NCI-H2081 treated with DMSO at 0.1 percent for 48 hours (cell line): ENCODE data around the gene OXSR1.
A peak's percentile ranks its signal among the peaks of the same experiment; 100 is the strongest.

Experiments used
- DNase-seq: peaks from one replicate; lab custom pipeline; 2025; lab: John Stamatoyannopoulos, UW

The OXSR1 gene

DNA sequence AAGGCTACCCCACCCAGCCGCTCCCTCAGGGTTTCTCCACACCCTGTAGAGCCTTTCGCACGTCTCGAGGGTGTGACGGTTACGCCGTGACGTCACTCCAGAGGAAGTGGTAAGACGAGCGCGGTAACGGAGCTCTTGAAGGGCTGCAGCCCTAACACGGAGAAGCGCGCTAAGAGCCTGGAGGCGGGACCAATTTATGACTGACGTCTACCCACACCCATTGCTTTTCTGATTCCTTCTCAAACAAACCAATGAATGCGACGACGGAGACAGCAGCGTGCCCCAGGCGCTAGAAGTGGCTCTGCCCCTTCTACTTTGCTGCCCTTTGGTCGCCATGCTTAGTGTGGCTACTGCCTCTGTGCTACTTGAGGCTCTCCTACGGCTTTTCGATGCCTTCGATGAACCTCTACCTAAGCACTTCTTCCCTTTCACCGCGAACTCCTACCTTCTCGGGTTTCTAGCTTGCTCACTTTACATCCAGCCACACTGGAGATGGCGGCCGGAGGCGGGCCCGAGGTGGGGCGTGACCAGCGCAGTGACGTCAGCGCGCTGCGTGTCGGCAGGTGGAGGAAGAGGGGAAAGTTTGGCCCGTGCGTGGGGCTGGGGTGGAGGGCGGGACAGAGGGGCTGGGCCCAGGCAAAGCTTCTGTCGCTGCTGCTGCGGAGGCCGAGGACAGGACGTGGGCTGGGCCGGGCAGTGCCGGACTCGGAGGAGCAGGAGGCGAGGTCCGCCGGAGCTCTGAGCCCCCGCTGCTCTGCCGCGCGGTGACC is at the start of gene OXSR1:
TSS of gene OXSR1 (plus strand) at position 586 of the 770 bp plus-strand sequence. CDS start 340 bp downstream, outside the sequence.
- peak; percentile 96 for DNase-seq

DNA sequence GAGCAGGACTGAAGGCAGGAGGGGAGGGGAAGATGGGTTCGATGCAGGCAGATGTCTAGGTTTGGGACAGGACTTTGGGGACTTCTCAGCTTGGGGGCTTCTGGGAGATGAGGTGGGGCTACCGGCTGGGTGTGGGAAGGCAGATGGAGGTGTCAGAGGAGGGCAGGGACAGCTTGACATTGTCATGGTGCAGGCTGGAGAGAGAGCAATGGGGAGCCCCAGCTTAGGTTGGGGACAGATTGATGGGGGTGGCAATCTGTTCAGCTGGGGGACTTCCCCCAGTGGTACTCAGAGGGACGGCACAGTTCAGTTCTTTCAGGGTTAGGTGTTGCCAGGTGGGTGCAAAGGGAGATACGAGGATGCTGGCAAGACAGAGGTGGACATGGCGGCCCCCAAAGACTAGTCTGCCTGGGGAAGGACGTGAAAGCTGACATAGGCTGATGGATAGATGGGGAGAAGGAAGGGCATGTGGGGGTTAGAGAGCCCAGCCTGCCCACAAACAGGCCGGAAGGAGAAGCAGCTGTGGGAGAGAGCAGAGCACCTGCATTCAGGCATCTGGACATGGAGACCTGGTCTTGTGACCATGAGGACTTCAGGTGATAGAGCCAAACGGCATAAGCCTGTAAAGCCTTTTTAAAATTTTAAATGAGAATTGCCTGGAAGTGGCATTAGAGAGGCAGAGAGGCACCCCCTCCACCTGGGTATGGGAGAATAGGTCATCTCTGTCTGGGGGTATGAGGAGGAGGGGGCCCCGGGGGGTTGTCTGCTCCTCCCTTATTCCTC is 49.5 kb upstream of the OXSR1 start:
- no peak for DNase-seq

DNA sequence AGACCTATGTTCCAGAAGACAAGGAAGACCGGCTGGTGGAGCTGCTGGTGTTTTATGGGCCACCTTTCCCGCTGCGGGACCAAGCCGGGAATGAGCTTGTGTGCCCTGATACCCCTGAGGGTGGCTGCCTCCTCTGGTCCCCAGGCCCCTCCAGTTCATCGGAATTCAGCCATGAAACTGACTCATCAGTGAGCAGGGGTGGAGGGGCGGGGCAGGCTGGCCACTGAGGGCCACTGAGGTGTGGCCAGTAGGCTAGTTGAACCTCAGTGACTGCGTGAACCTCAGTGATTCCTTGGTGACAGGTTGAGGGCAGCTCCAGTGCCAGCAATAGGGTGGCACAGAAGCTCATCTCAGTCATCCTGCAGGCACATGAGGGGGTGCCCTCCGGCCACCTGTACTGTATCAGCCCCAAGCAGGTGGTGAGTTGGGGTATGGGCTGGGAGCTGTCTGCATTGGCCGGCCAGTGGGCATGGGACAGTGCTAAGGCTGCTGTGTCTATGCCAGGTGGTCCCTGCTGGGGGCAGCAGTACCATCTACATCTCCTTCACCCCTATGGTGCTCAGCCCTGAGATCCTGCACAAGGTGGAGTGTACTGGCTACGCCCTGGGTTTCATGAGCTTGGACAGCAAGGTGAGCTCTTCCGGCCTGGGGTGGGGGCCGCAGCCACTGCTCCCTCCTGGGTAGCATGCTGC is 48.7 kb upstream of the OXSR1 start:
- no peak for DNase-seq

DNA sequence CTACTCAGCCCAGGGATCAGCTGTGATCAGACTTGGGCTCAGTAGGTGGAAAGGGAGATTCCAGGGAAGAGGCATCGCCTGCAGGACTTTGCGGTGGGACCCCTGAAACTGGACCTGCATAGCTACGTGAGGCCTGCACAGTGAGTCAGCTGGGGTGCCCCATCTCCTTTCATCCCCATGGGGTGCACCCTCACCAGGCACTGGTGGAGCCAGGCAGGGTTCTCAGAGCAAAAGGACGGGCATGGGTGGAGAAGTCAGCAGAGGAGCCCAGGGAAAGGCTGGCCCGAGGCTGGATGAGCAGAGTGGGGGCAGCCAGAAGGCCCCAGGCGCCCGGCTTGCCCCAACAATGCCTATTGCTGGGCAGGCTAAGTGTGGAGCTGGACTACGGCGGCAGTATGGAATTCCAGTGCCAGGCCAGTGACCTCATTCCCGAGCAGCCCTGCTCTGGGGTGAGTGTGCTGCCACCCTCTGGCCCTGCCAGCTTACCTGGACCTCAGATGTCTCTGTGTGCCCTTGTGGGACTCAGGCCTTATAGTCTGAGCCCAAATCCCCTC is 48.1 kb upstream of the OXSR1 start:
- DNase-seq = no peak

DNA sequence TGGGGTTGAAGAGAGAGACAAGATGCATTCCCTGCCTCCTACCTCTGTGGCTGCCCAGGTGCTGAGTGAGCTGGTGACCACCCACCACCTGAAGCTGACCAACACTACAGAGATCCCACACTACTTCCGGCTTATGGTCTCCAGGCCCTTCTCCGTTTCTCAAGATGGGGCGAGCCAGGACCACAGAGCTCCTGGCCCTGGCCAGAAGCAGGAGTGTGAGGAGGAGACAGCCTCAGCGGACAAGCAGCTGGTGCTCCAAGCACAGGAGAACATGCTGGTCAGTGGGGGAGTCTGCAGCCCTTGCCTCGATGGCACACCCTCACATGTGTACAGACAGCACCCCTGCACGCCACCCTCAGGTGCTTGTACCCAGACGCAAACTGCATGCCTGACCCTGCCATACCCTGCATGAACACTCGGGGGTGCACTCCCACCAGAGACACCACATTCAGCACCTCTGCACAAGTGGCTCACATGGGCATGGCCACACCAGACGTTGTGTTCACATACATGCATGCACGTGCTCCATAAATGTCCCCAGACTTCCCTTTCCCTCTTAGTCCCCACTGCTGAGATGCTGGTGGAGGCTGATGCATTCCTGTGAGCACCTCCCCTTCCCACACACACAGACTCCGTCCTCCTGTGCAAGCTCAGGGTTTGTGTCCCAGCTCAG is 47.5 kb upstream of the OXSR1 start:
- no peak for DNase-seq

DNA sequence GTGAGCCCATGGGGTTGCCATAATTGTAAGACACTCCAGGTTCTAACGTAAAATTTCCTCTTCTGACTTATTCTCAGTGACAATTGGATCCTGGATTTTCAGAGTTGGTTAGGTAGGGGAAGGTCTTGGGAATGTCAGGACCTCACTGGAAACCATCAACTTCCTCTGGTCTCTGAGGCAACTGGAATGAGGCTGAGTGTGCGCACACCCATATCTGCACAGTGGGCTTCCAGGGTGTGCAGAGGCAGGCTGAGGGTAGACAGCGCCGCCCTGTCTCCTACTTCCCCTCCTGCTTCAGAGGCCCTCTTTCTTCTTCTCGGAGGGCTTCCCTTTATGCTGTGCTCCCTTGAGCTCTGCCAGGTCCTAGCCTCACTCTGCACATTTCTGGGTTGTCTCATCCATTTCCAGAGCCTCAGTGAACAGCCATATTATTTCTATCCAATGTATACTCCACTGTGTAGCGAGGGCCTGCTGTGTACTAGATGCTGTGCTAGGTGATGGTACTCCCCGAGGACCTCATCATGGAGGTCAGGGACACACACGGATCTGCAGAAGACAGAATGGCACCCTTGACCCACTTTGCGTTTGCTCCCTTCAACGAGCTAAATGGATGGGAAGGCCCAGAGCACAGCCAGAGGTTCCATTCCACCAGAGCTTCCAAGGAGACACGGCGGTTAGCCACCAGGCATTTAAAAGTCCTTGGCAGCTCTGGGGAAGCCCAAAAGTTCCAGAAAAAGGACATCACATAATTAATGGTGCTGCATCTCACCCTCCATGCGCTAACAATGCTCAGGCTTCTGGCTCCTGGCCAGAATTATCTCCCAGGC is 46.7 kb upstream of the OXSR1 start:
- DNase-seq = no peak

DNA sequence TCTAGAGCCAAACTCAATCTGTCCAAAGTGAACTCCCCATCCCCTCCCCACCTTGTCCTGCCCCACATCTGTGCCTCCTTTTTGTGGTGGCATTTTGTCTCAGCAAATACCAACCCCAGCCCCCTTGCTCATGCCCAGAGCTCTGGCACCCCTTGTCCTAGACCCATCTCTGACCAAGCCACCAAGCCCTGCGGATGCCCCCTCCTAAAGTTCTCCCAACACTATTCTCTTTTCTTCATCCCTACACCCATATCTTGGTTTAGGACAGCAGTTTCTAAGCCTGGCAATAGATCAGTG is 46.1 kb upstream of the OXSR1 start:
- no peak for DNase-seq

DNA sequence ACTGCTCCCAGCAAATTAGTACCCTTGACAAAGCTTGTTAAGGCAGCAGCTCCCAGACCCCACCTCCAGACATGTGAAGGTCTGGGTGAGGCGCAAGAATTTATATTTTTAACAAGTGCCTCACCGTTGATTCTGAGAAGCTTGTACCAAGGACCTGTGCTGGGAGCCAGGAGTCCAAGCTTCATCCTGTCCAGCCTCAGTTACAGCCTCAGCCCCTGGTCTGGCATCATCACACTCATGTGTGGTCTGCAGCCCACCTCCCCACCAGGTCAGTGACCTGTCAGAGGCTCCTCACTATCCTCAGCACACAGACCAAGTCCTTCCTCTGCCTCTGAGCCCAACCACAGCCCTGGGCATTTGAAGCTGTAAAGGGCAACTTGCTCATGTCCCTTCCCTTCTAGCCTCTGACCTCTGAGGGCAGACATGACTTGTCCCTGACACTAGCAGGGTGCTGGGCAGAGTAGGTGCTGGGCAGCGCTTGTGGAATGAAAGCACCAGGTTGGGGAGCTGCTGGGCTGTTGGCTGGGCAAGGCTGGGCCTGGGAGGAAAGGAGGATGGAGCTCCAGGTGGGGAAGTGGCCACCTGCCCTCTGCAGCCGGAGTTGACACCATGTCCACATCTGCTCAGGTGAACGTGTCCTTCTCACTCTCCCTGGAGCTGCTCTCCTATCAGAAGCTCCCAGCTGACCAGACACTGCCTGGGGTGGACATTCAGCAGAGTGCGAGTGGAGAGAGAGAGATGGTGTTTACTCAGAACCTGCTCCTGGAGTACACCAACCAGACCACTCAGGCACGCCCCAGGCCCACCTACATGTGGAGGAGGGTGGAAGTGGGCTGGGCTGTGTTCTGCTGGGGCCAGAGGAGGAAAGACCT is 45.3 kb upstream of the OXSR1 start:
- DNase-seq = no peak

DNA sequence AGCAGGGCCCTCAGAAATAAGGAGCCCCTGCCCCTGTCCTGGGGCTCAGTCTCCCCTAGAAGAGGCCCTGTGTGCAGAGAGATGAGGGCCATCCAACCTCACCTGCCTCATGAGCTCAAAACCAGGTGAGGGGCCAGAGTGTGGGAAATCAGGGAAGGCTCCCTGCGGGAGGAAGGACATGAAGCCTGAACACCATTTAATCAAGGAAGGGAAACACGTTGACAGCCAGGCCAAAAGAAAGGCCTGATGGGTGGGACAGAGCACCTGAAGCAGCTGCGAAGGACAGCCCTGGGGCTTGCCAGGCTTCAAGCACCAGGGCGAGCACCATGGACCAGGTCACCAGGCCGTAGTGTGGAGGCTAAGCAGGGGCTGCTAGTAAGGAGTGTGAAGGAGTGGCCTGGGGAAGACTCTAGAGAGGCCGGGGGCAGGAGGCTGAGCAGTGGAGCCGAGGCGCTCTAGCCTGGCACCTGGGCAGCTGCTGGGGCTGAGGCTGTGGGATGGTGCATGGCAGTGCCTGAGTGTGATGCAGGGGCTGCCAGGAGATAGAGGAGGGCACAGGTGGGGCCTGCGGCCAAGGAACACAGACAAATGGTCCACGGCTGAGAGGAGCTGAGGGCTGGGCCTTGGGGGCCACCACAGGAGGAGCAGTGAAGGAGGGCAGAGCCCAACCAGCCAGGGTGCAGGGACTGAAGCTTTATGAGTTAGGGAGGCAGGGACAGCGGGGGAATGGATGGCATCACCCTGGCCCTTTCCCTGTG is 44.5 kb upstream of the OXSR1 start:
- no peak for DNase-seq

DNA sequence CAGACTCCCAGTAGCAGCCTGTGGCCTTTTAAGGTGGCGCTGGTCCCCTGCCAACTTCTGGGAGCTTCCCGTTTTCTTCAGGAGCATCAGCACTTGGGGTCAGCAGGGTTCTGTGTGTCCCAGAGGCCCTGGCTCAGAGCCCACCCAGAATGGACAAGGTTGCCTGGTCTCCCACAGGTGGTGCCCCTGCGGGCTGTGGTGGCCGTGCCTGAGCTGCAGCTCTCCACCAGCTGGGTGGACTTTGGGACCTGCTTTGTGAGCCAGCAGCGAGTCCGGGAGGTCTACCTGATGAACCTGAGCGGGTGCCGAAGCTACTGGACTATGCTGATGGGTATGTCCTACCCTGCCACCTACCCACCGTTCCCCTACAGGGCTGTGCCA is 43.9 kb upstream of the OXSR1 start:
- DNase-seq = no peak

DNA sequence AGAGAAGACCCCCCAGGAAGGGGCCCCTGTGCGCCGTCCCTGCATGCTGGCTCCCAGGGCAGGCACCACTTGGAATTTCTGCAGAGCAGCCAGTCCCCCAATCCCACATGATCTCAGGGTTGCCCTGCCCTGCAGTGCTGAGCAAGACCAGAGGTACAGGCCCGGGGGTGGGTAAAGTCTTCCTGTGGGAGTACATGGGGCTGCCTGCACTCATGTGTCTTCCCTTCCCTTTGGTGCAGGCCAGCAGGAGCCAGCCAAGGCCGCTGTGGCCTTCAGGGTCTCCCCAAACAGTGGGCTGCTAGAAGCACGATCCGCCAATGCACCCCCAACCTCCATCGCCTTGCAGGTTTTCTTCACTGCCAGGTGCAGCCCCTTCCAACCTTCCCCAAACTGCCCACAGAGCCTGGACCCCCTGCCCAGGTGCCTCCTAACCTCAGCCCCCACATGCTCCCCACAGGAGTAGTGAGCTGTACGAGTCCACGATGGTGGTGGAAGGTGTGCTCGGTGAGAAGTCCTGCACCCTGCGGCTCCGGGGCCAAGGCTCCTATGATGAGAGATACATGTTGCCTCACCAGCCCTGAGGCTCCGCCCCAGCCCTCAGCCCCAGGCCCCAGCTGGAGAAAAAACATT is 43.4 kb upstream of the OXSR1 start:
- no peak for DNase-seq

DNA sequence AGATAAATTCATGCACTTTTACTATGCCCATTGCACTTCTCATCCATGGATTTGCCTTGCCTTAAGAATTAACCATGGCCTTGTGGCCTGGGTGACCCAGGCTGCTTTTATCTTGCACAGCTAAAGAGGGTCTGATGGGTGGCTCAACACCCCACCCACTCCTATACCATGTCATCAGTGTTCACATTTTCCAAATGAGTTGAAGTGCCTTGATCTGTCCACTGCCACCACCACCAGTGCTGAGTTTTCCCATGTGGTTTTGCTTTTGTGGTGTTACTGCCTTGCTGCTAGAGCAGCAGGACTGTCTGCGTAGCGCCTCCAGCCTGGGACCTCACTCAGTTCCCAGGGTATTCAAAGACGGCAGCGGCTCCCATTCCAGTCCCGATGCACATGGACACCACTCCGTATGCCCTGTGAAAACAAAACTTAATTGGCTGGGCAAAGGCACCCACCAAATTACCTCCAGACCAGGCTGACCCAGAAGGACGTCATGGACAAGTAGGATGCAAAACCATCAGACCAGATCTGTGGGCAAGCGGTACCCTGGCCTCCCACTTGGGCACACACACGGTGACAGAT is 42.5 kb upstream of the OXSR1 start:
- DNase-seq = no peak

DNA sequence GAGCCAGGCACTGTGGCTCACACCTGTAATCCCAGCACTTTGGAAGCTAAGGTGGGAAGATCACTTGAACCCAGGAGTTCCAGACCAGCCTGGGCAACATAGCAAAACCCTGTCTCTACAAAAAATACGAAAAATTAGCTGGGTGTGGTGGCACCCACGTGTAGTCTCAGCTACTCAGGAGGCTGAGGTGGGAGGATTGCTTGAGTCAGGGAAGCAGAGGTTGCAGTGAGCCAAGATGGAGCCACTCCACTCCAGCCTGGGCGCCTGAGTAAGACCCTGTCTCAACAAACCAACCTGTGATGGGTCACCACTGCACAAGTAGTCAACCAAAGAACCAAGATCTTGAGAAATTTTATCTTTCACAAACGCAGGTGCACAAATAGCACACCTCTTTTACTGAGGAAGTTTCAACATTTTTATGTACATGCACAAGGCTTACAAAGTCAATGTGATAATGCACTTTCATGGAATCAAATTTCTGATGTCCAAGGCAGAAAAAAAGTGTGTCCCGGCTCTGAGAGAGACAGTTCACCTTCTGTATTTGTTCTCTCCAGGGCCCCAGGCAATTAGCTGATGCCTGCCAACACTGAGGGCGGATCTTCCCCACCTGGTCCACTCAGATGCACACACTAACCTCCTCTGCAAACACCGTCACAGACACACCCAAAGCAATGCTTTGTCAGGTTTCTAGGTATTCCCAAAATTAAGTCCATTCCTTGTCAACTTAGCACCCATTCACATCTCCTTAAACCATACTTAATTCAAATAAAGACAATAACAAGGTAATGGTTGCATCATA is 40.8 kb upstream of the OXSR1 start:
- no peak for DNase-seq

DNA sequence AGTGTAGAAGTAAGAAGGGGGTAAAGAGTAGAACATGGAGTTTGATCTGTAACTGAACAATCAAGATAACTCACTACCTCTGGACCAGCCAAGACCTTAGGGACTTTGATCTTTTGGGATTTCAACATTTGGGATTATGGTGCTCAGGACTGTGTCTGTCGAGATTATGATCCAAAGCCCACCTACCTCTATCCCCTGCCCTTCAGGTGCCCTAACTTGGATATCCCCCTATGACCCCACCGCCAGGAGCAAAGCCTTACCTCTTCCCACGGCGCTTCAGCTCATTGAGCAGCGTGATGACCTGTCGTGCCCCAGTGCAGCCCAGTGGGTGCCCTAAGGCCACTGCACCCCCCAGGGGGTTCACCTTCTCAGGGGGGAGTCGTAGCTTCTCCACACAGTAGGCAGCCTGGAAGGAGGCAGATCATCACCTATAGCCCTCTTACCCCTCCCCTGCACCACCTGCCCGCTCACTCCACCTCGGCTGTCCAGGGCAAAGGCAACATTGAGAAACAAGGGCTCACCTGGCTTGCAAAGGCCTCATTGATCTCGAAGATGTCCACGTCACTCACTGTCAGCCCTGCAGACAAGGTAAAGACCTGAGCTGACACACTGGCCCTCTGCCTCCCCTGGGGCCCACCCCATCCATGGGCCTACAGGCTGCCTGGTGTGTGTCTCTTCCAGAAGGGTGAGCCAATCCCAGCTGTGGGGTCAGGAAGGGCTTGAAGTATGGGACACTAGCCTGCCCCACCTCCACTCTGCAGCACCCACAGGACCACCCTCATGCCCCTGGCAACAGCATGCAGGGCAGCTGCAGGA is 39.8 kb upstream of the OXSR1 start:
- DNase-seq = no peak

DNA sequence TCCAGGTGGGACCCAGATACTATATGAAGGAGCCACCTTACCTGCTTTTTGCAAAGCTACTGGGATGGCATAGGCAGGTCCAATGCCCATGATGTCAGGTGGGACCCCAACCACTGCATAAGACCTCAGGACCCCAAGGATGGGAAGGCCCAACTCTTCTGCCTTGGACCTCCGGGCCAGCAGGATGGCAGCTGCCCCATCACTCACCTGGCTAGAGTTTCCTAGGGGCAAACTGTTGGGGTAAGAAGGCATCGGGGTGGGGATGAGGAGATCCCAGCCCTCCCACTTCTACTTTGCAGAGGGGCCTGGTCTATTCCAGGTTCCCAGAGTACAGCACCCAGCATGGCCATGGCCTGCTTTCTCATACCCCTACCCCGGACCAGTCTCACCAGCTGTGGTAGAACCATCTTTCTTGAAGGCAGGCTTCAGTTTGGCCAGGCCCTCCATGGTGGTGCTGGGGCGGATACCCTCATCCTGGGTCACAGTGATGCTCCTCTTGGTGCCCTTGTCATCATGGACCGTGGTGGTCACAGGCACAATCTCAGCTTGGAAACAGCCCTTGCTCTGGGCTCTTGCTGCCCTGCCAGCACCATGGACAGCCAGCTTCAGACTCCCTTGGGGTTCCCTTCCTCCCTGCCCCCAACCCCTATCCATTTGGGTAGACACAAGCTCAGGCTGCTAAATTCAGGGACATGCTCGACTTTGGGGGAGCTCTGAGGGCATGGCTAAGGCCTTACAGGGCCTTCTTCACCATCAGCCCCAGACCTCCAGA is 39.0 kb upstream of the OXSR1 start:
- DNase-seq = no peak

DNA sequence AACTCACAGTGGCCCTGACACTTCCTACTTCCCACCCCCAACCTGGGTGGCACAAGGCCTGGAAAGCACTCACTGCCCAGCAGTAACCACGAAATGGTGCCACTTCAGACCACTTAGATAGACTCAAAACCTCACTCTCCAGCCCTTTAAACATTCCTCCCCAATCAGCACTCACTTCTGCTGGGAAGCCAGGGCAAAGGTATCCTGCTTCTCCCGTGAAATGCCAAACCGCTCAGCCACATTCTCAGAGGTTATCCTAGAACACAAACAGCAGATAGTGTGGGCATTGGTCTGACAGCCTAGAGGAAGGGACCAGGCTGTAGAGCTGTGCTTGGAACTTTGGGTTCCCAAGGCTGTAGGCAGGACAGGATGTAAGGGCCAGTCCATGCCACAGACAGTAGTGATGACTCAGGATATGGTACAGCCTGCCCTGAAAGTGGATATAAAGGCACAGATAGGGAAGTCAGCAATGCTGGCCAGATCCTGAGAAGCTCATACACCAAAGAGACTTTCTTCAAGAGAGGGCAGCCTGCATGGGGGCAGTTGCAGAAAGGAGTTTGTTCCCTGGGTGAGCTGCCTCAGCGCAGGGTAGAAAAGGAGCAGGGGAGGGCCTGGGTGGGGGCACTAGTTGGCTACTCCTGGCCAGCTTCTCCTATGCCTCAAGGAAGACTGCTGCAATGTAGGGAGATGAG is 37.6 kb upstream of the OXSR1 start:
- no peak for DNase-seq
